Chondrocyte (in vitro differentiated cells): ENCODE data around the gene SLC35D3. TPM values are rescaled to one million over a fixed set of nuclear protein-coding genes. Genes with fewer than 3 reads are reported as not detected.
"Not testable (repeated sequence)": the region's sequence is repeated elsewhere in the genome, so short reads cannot be mapped to it uniquely, and the experiment has no call there.

Source experiments
- DNase-seq: peaks from one replicate; pipeline ENCODE4 v3.0.0; 2021; ENCODE audit warnings: mixed read lengths, low spot score
- H3K27ac Mint-ChIP-seq: one replicate; pipeline ENCODE4 v1.8.0; 2021; ENCODE audit warnings: mild to moderate bottlenecking, moderate library complexity, mixed read lengths; ENCODE audit not compliant: unreplicated experiment
- H3K27me3 Mint-ChIP-seq: 2 replicates; pipeline ENCODE4 v1.8.0; 2021; ENCODE audit warnings: low read depth, mixed read lengths
- H3K36me3 Mint-ChIP-seq: 2 replicates; pipeline ENCODE4 v1.8.0; 2021; ENCODE audit warnings: low read depth, mixed read lengths
- H3K4me1 Mint-ChIP-seq: 2 replicates; pipeline ENCODE4 v1.8.0; 2021; ENCODE audit warnings: low read depth, mild to moderate bottlenecking, mixed read lengths
- H3K4me3 Mint-ChIP-seq: one replicate; pipeline ENCODE4 v1.8.0; 2021; ENCODE audit warnings: mild to moderate bottlenecking, moderate library complexity, mixed read lengths; ENCODE audit not compliant: unreplicated experiment
- H3K9me3 Mint-ChIP-seq: 2 replicates; pipeline ENCODE4 v1.8.0; 2021; ENCODE audit warnings: low read depth, mixed read lengths
- total RNA-seq: library from RNA; stranded (reverse); gene quantifications from 3 replicates; pipeline ENCODE4 v1.2.1, GENCODE V29; 2021
- TF ChIP-seq, protein P1 (sequence below): fragments of 200-600 bp; sonication (generic); IDR thresholded peaks from 2 replicates; pipeline ENCODE4 v1.5.0; 2021; ENCODE audit warnings: antibody characterized with exemption, mild to moderate bottlenecking, moderate library complexity

The SLC35D3 gene
- total RNA-seq, 1 donor from 2014 or later, result not detected

DNA sequence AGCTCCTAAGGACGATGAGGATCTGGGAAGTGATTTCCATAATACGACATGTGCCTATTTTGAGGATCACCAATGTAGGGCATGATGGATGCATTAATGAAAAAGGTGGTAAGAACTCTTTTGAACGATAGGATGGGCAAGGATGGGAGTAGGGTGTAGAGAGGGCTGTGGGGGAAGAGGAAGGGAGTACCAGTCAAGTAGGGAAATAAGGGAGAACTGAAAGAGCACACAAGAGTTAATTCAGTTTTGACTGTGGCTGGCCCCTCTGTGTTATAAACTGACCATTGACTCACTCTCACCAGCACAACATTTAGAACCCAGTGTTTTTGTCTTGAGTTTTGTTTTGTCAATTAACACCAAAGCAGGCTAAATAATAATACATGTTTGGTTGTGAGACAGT, 33.0 kb downstream of the SLC35D3 start:
- no peaks in the 10 kb centered on the region for H3K9me3 Mint-ChIP-seq
- no peaks in the 10 kb centered on the region for H3K36me3 Mint-ChIP-seq
- peaks cover 6% of the 10 kb centered on the region for H3K27me3 Mint-ChIP-seq
- H3K4me3 Mint-ChIP-seq, result no peak overlapping the region
- no peak for DNase-seq
- no peak overlapping the region for H3K27ac Mint-ChIP-seq
- peaks cover 5% of the 10 kb centered on the region for H3K4me1 Mint-ChIP-seq
- TF ChIP-seq, protein P1, sequence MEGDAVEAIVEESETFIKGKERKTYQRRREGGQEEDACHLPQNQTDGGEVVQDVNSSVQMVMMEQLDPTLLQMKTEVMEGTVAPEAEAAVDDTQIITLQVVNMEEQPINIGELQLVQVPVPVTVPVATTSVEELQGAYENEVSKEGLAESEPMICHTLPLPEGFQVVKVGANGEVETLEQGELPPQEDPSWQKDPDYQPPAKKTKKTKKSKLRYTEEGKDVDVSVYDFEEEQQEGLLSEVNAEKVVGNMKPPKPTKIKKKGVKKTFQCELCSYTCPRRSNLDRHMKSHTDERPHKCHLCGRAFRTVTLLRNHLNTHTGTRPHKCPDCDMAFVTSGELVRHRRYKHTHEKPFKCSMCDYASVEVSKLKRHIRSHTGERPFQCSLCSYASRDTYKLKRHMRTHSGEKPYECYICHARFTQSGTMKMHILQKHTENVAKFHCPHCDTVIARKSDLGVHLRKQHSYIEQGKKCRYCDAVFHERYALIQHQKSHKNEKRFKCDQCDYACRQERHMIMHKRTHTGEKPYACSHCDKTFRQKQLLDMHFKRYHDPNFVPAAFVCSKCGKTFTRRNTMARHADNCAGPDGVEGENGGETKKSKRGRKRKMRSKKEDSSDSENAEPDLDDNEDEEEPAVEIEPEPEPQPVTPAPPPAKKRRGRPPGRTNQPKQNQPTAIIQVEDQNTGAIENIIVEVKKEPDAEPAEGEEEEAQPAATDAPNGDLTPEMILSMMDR, result no peak

DNA sequence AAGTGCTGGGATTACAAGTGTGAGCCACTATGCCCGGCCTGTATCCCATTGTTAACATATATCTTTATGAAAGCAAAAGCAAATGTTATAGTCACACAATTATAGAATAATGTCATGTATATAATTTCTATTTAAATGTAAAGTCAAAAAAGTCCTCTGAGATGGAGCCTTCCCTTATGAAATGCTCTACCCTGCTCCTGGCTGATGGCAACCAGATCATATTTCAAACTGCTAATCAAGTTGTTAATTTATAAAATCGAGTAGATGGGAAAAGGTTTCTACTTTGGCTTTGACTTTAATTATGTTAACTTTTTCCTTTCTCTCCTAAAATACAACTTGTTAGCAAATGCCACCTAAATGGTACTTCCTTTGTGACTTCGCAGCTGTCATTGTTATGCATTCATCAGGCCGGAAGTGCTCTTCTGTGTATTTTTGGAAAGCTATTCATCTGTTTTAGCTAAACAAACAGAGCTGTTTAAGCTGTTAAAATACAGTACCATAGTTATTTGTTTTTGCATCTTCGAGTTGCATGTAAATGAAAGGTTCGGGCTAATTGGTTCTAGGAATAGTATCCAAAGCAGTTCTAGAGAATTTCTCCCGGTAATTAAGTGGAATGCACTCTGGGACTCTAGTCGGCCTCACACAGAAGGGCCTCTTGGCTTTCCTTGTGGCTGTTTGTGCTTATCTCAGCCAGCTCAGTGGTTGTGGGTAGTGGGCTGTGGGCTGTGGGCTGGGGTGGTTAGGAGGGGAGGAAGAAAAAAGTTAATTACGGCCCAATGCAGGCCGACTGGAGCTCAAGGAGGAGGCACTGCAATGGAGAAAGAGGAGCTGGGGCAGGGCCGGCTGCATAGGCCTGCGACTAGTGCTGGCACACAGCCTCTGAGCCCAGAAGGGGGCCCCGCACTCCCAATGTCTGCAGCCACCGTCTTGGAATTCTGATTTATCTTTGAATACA, 34.8 kb downstream of the SLC35D3 start:
- H3K36me3 Mint-ChIP-seq, result no peaks in the 10 kb centered on the region
- TF ChIP-seq, protein P1, result no peak
- H3K9me3 Mint-ChIP-seq, result no peaks in the 10 kb centered on the region
- DNase-seq, result no peak
- no peak overlapping the region for H3K4me3 Mint-ChIP-seq
- H3K27me3 Mint-ChIP-seq, result peaks cover 6% of the 10 kb centered on the region
- H3K4me1 Mint-ChIP-seq, result peaks cover 5% of the 10 kb centered on the region
- H3K27ac Mint-ChIP-seq, result no peak overlapping the region

DNA sequence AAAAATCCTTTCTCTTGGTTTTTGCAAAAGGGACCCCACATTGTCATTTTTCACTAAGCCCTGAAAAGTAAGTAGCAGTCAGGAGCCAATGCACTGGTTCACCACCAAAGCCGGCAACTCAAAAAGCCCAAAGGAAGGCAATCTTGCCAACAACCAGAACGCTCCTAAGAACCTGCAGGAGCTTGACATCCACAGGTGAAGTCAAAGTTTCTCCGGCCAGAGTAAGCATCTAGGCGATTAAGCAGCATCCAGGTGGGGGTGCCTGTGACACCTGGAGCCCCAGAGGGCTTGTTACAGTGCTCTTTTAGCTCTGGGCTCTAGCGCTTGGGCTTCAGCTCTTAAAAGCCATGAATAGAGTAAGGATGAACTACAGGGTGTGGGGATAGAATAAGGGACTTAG, 36.1 kb downstream of the SLC35D3 start:
- H3K27me3 Mint-ChIP-seq, result peaks cover 6% of the 10 kb centered on the region
- no peak overlapping the region for H3K4me3 Mint-ChIP-seq
- TF ChIP-seq, protein P1, result no peak
- H3K4me1 Mint-ChIP-seq, result peaks cover 5% of the 10 kb centered on the region
- H3K27ac Mint-ChIP-seq, result no peak overlapping the region
- H3K9me3 Mint-ChIP-seq, result no peaks in the 10 kb centered on the region
- no peak for DNase-seq
- no peaks in the 10 kb centered on the region for H3K36me3 Mint-ChIP-seq

DNA sequence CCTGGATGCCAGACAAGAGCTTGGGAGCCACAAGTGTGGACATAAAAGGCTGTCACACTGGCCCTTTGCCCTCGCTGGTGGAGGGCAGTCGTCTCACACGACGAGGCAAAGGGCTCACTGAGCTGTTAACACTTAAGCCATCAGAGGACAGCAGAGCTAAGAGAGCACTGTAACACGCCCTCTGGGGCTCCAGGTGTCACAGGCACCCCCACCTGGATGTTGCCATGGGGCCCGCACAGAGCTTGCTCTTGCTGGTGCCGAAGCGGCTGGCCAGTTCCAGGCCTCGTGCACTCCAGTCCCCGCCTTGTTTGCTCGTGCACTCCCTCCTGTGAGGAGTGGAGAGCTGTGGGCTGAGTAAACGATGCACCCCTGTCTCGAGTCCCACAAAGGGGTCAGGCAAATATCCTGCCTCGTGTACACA, 37.4 kb downstream of the SLC35D3 start:
- DNase-seq, result no peak
- H3K4me3 Mint-ChIP-seq, result no peak overlapping the region
- peaks cover 5% of the 10 kb centered on the region for H3K4me1 Mint-ChIP-seq
- no peaks in the 10 kb centered on the region for H3K36me3 Mint-ChIP-seq
- no peak overlapping the region for H3K27ac Mint-ChIP-seq
- H3K27me3 Mint-ChIP-seq, result peaks cover 6% of the 10 kb centered on the region
- H3K9me3 Mint-ChIP-seq, result no peaks in the 10 kb centered on the region
- TF ChIP-seq, protein P1, result no peak

DNA sequence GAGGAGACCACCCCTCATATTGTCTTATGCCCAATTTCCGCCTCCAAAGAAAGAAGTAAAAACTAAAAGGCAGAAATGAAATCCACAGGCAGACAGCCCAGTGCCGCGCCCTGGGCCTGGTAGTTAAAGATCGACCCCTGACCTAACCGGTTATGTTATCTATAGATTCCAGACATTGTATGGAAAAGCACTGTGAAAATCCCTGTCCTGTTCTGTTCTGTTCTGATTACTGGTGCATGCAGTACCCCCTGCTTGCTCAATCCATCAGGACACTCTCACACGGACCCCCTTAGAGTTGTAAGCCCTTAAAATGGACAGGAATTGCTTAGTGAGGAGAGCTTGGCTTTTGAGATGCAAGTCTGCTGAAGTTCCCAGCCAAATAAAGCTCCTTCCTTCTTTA, 37.8 kb downstream of the SLC35D3 start:
- H3K4me3 Mint-ChIP-seq, H3K4me1 Mint-ChIP-seq: not testable (repeated sequence)

More for the DNA sequence above, 37.8 kb downstream of the SLC35D3 start:
- H3K36me3 Mint-ChIP-seq, H3K9me3 Mint-ChIP-seq, H3K27ac Mint-ChIP-seq, DNase-seq, H3K27me3 Mint-ChIP-seq: not testable (repeated sequence)
